HG03135 (cell line): Measurements from ENCODE around the gene MYB.
"Not testable (repeated sequence)": the region's sequence is repeated elsewhere in the genome, so short reads cannot be mapped to it uniquely, and the experiment has no call there.

Experiments used
- ATAC-seq: cut with Tn5 transposase; IDR thresholded peaks from one replicate; pipeline ENCODE4 v1.9.1; 2021; ENCODE audit warnings: mild to moderate bottlenecking, moderate library complexity; ENCODE audit not compliant: unreplicated experiment

The MYB gene

DNA sequence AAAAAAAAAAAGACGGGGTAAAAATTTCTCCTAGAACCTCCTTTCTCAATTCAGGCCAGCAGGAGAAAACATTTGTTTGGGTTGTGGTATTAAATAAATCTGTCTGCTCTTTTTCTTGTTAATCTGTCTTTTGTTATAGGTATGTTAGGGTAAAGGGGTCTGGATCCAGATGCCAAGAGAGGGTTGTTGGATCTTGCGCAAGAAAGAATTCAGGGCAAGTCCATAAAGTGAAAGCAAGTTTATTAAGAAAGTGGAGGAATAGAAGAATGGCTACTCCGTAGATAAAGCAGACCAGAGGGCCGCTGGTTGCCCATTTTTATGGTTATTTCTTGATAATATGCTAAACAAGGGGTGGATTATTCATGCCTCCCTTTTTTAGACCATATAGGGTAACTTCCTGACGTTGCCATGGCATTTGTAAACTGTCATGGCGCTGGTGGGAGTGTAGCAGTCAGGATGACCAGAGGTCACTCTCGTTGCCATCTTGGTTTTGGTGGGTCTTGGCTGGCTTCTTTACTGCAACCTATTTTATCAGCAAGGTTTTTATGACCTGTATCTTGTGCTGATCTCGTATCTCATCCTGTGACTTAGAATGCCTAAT lies 65.4 kb downstream of the MYB start:
- ATAC-seq: not testable (repeated sequence)

DNA sequence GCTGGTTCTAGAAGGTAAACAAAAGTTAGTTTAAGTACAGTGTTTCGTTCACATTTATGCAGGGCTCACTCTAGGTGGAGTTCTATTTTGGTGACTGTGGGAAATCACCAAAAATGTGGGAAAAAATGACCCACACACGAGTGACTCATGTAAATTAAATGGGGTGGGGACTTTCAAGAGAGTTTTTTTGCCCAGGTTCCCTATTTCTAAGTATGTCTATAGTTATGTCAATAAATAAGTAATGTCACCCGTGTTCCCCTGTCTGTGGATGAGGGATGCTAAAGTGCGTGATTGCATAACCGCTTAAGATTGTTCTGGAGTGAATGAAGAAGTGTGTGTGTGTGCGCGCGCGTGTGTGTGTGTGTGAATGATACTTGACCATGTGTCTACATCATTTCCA lies 69.1 kb downstream of the MYB start:
- no peak for ATAC-seq

DNA sequence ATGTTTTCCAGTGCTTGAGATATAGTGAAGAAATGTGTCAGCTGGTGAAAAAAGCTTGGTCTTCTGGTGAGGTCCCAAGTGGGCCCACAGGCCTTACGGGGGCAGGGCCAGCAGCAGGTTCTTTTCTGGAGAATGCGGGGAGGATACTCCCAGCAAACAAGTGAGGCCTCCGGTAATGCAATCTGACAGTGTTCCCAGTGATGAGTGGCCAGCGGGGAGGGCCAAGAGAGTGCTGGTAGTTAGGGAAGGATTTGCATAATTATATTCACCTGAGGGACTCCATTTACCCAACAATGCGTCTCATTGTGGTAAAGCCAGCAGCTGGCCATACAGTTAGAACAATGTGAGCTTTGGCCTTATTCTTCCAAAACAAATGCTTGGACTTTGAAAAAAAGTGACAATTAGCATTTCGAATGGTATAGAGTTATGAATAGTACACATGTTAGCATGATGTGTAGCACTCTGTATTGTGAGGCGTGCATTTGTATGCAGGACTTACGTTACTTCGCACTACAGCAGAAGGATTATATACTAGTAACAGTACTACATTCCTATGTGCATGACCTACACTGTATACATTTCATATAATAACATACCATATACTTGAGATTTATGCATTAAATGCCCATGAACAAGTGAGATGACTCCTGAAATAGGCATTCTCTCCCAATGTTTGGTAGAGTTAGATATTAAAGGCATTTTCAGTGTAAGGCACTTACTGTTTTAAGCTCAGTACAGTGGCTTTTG lies 69.8 kb downstream of the MYB start:
- ATAC-seq: no peak

DNA sequence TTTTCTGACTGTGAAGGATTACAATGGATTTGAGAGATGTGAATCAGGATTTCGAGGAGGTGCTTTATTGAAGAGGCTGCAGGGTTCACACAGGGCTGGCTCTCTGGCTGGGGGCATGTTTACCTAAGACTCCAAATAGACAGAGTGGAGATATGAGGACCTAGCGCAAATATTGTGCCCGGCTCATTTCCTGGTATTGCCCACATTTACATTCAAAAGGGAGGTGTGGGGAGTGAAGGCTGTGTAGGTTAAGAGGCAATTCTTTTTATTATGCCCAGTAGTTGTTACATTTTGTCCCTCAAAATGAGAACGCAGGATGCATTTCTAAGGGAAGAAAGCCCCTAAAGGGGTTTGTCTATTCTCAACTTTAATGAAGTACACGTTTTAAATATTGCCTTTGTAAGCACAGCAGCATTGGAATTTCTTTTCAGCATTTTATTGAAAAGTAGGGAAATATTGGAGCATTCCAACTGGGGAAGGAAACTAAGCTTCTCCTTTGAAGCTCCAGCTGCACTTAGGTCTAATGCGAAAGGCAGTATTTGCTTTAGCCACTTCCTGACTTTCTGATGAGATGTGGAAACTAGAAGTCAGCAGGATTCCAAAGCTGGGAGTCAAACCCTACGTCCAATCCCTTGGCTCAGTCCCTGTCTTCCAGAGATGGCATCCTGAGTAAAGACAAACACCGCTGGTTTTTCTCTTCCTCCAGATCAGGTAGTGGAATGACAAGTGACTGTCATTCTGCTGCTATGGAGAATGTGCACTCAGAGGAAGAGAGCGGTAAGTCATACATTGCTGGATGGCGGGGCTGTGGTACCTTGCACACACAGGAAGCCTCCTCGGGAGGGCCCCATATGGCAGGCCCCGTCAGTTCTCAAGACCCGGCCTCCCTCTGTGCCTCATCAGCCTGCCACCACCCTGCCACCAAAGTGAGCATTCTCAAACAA lies 70.7 kb downstream of the MYB start:
- ATAC-seq: no peak

DNA sequence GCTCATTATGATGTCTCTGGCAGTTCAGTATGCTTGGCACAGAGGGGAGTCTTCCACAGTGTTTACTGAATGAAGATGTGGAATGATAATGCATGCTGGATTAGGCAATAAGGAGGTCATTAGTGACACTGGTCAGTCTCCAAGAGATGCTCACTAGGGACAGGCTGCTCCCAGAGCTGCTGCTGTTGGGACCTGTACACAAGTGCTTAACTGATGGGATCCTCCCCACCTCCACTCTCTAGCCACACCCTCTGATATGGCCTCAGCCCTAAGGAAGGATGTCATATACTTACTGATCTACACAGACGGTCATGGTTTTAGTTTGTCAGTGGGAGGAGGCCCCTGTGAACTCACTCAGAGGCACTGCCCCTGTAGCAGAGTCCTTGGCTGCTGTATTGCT lies 73.4 kb downstream of the MYB start:
- no peak for ATAC-seq

DNA sequence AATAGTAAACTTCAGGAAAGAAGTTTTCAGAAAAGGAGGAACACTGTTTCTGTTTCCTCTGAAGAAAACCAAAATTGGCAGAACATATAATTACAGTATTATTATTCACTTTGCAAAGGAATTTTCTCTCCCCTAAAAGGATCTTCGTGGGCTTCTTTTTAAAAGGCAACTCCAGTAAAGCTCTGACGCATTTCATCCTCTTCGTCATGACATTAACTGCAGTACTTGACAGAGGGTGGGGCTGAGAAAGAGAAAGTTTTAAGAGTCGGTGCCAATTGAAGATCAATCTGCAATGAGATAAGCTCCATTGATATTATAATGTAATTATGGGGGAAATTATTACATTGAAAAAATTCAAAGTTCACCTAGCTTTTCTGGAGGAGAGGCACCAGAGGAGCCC lies 75.8 kb downstream of the MYB start:
- no peak for ATAC-seq

DNA sequence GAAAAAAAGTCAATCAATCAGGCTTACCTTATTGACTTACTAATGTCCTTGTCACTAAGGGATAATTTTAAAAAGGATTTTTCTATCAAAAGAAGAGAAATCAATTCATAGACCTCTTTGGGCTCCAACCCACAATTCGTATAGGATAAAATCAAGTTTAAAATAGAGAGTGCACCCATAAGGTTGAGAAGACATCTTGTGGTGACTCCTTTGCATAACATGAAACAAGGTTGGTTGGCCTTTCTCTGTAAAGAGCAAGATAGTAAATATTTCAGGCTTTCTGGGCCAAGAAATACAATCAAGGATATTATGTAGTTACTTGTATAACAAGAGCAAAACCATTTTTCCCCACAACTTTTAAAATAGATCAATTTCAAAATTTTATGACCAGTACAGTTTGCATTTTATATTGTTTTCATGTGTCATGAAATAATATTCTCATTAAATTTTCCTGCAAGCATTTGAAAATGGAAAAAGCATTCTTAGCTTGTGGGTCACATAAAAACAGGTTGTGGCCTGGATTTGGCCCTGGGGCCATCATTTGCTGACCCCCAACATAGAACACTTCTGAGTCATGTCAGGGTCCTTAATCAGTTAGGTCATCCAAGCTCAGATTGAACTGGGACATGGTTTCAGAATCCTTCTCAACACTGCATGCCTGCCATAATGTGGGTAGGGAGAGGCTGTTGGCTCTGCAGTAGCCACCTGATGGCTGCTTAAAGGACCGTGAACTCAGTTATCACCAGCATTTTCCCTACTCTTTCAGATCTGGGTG lies 76.7 kb downstream of the MYB start:
- no peak for ATAC-seq

DNA sequence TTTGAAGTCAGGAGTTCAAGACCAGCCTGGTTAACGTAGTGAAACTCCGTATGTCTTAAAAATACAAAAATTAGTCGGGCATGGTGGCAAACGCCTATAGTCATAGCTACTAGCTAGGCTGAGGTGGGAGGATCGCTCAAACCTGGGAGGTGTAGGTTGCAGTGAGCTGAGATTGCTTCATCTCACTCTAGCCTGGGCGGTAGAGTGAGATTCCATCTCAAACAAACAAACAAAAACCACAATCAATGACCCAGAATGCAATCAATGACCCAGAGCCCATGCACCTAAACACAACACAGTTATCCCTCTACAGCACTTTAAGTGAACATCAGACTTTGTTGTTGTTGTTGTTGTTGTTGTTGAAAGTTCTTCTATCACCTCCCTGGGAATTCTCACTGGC lies 77.9 kb downstream of the MYB start:
- ATAC-seq: no peak

DNA sequence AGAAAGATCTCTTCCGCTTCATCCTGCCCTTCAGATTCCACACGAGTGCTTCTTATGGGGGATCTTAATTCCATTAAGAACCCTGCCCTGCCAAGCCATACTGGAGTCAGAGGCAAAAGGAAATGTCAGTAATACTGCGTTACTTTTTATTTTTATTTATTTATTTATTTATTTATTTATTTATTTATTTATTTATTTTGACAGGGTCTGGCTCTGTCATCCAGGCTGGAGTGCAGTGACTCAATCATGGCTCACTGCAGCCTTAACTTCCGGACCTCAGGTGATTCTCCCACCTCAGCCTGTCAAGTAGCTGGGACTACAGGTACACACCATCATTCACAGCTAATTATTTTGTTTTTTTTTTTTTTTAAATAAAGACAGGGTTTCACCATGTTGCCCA lies 79.5 kb downstream of the MYB start:
- ATAC-seq: no peak

DNA sequence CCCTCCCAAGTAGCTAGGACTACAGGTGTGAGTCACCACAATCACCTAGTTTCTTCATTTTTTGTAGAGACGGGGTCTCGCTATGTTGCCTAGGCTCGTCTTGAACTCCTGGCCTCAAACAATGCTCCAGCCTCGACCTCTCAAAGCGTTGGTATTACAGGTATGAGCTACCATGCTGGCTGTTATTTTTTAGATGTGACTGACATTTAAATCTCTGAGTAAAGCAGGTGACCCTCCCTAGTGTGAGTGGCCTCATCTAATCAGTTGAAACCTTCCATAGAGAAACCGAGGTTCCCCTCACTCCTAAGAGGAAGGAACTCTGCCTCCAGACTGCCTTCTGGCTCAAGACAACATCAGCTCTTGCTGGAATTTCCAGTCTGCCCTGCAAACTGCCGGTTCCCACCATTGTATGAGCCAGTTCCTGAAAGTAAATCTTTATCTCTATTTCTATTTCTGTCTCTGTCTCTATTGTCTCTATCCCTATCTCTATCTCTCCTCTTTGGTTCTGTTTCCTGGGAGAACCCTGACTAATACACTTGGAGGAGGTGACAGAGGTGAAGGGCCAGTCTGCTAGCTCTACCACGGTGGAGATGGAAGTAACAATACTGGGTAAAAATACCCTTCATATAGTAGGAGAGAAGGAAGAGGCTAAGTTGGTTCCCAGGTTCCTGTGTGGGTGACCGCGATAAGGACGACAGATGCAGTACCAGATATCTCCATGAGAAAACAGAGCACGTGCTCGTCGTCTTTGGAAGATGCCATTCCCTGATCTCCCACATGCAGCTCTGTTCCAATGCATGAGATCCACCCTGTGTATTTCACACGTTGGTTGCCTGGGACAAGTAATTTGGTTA lies 81.0 kb downstream of the MYB start:
- ATAC-seq: no peak

DNA sequence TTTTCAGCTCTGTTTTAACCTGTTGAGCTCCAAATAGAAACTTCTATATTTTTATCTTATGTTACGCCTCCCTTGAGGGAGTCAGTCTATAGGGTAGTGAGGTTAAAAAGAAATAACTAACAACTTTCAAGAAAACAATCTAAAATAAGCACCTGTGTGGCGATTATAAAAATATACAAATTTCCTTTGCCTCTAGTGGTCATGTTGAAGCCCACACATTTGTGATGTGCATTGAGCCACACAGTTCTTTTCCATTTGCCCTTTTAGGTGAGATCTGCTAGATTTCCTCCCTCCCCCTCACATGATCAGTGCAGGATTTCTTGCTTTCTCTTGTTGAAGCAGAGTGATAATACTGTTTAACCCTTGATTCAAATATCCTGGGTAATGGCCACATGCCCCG lies 84.2 kb downstream of the MYB start:
- ATAC-seq: no peak

DNA sequence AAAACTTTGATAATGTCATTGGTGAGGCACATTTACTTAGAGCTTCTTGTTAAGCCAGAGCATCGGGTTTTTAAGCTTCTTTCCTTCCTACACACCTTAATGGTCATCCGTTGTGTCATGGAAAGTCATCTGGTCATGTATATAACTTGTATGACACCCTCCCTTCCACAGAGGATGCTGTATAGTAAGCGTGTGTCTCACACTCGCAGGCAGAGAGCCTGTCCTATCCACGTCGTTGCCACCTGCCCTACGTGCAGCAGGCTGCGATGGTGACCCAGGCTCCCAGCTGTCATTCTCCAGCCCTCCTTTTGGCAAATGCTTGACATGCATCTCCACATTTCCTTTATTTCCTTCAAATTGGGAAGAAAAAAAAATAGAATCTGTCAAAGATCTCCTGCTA lies 85.6 kb downstream of the MYB start:
- ATAC-seq: no peak

DNA sequence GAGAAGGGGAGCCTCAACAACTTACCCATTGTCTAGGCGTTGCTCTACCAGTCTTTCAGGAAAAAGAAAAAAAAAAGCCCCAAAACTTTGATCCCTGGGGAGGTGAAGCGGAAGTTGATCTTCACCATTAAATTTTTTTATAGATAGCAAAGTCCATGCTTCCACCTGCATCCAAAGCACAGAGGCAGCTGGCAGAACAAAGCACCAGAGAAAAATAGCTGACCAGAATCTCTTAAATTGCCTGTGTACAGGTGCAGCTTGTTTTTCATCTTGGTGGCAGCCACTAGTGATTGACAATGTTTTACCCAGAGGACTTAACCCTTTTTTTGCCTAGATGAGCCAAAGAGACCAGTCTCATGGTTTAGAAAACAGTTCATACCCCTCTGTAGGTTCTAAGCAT lies 86.0 kb downstream of the MYB start:
- ATAC-seq: no peak

DNA sequence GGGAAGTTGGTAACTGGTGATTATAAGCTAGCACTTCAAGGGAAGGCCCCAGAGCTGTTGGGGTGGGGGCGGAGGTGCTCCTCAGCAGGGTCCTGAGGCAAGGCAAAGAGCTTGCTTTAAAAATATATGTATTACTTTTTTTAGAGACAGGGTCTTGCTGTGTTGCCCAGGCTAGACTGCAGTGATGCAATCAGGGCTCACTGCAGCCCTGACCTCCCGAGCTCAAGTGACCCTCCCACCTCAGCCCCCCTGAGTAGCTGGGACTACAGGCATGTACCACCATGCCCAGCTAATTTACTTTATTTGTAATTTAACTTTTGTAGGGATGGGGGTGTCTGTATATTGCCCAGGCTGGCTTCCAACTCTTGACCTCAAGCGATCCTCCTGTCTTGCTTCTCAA lies 87.2 kb downstream of the MYB start:
- no peak for ATAC-seq

DNA sequence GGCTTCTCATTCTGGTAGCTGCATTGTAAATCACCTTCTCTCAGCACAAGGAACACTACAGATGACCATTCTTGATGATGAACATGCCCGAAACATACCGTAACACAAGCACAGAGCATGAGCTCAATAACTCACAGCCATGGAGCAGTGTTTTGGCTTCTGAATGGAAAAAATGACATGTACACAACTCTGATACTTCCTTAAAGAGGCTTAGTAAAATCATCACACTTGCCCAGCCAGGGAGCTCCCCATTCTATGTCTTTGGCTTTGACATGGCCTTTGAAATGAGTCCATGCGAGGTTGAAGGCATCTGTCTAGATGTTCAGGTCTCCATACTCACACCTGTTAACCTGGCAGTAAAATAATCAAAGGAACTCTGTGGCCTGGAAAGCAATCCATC lies 87.6 kb downstream of the MYB start:
- ATAC-seq: no peak
